ENCODE data around the gene SUPT3H.

The SUPT3H gene

GRCh38 chr6:44800171-44800783 is 577.5 kb downstream of the SUPT3H start:
- H3K4me3 ChIP-seq (ENCODE audit: low read length) = no peak overlapping the region
- peaks cover 6% of the 10 kb centered on the region for H3K4me1 ChIP-seq (ENCODE audit: control insufficient read depth, insufficient read depth, low read length)
- no peaks in the 10 kb centered on the region for H3K27me3 ChIP-seq (ENCODE audit: control insufficient read depth, insufficient read depth, low read length)
- H3K9ac ChIP-seq (ENCODE audit: low read length) = no peak overlapping the region
- H3K36me3 ChIP-seq (ENCODE audit: control insufficient read depth, insufficient read depth, low read length) = no peaks in the 10 kb centered on the region
- no peak overlapping the region for H3K27ac ChIP-seq (ENCODE audit: low read depth, low read length)

DNA sequence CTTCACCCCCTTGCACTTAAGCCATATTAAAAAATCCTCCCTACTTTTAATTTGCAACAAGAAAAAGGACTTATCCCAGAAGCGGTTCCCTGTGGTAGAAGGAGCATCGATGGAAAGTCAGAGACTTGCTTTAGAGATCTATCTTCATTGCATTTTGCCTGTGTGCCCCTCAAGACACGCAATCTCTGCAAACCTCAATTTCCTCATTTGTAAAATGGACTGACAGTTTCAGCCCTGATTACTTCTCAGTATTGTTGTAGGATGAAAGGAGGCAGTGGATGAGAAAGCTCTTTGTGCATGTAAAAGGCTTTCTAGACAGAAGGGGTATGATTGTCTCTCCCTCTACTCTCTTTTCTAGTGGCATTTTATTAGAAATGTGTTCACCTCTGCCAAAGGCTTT is 580.0 kb downstream of the SUPT3H start:
- no peaks in the 10 kb centered on the region for H3K27me3 ChIP-seq (ENCODE audit: control insufficient read depth, insufficient read depth, low read length)
- H3K4me3 ChIP-seq (ENCODE audit: low read length) = no peak overlapping the region
- H3K36me3 ChIP-seq (ENCODE audit: control insufficient read depth, insufficient read depth, low read length) = no peaks in the 10 kb centered on the region
- no peak overlapping the region for H3K9ac ChIP-seq (ENCODE audit: low read length)
- H3K4me1 ChIP-seq (ENCODE audit: control insufficient read depth, insufficient read depth, low read length) = peaks cover 6% of the 10 kb centered on the region
- no peak overlapping the region for H3K27ac ChIP-seq (ENCODE audit: low read depth, low read length)

- Histone ChIP-seq H3K36me3 (ENCODE audit: control insufficient read depth, insufficient read depth, low read length) (no peaks in the 10 kb centered on the region), H3K27me3 (ENCODE audit: control insufficient read depth, insufficient read depth, low read length) (no peaks in the 10 kb centered on the region), H3K4me1 (ENCODE audit: control insufficient read depth, insufficient read depth, low read length) (peaks cover 4% of the 10 kb centered on the region), H3K27ac (ENCODE audit: low read depth, low read length) (no peak overlapping the region), H3K4me3 (ENCODE audit: low read length) (no peak overlapping the region), H3K9ac (ENCODE audit: low read length) (no peak overlapping the region)
Observed at GRCh38 chr6:44795326-44795725, 582.4 kb downstream of the SUPT3H start.

GRCh38 chr6:44789806-44790205 is 587.9 kb downstream of the SUPT3H start:
- Histone ChIP-seq H3K9ac (ENCODE audit: low read length) (no peak overlapping the region), H3K4me1 (ENCODE audit: control insufficient read depth, insufficient read depth, low read length) (peaks cover 3% of the 10 kb centered on the region), H3K27me3 (ENCODE audit: control insufficient read depth, insufficient read depth, low read length) (no peaks in the 10 kb centered on the region), H3K27ac (ENCODE audit: low read depth, low read length) (no peak overlapping the region), H3K4me3 (ENCODE audit: low read length) (no peak overlapping the region), H3K36me3 (ENCODE audit: control insufficient read depth, insufficient read depth, low read length) (no peaks in the 10 kb centered on the region)

DNA sequence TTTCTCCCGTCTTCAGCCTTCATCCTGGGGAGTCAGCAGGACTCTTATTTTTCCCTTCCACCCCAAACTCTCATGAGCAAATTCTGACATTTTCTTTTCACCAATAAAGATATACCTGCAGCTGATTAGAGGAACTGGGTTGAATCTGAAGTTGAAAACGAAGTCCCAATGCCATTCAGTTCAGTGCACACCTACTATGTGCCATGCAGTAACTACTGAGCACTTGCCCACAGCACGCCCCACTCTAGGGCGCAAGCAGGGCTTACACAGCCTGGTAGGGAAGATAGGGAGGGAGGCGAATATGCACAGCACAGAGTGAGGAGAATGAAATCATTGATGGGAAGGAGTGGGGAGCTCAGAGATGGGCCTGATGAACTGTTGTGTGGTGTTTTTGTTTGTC is 588.7 kb downstream of the SUPT3H start:
- Histone ChIP-seq H3K9ac (ENCODE audit: low read length) (no peak overlapping the region), H3K4me3 (ENCODE audit: low read length) (no peak overlapping the region), H3K4me1 (ENCODE audit: control insufficient read depth, insufficient read depth, low read length) (peaks cover 3% of the 10 kb centered on the region), H3K36me3 (ENCODE audit: control insufficient read depth, insufficient read depth, low read length) (no peaks in the 10 kb centered on the region), H3K27ac (ENCODE audit: low read depth, low read length) (no peak overlapping the region), H3K27me3 (ENCODE audit: control insufficient read depth, insufficient read depth, low read length) (no peaks in the 10 kb centered on the region)

- H3K9ac ChIP-seq (ENCODE audit: low read length) = no peak overlapping the region
- no peaks in the 10 kb centered on the region for H3K36me3 ChIP-seq (ENCODE audit: control insufficient read depth, insufficient read depth, low read length)
- no peak overlapping the region for H3K4me3 ChIP-seq (ENCODE audit: low read length)
- no peaks in the 10 kb centered on the region for H3K27me3 ChIP-seq (ENCODE audit: control insufficient read depth, insufficient read depth, low read length)
- H3K4me1 ChIP-seq (ENCODE audit: control insufficient read depth, insufficient read depth, low read length) = peaks cover 3% of the 10 kb centered on the region
- no peak overlapping the region for H3K27ac ChIP-seq (ENCODE audit: low read depth, low read length)
Observed at GRCh38 chr6:44788387-44788981, 589.2 kb downstream of the SUPT3H start.

- H3K27me3 ChIP-seq (ENCODE audit: control insufficient read depth, insufficient read depth, low read length) = no peaks in the 10 kb centered on the region
- H3K9ac ChIP-seq (ENCODE audit: low read length) = no peak overlapping the region
- no peak overlapping the region for H3K27ac ChIP-seq (ENCODE audit: low read depth, low read length)
Observed at GRCh38 chr6:44787254-44787834, 590.4 kb downstream of the SUPT3H start.

GRCh38 chr6:44785130-44785529 is 592.6 kb downstream of the SUPT3H start:
- Histone ChIP-seq H3K36me3 (ENCODE audit: control insufficient read depth, insufficient read depth, low read length) (no peaks in the 10 kb centered on the region), H3K27ac (ENCODE audit: low read depth, low read length) (no peak overlapping the region), H3K4me1 (ENCODE audit: control insufficient read depth, insufficient read depth, low read length) (peaks cover 3% of the 10 kb centered on the region), H3K4me3 (ENCODE audit: low read length) (no peak overlapping the region), H3K27me3 (ENCODE audit: control insufficient read depth, insufficient read depth, low read length) (no peaks in the 10 kb centered on the region), H3K9ac (ENCODE audit: low read length) (no peak overlapping the region)

More at GRCh38 chr6:44787254-44787834, 590.4 kb downstream of the SUPT3H start:
- H3K36me3 ChIP-seq (ENCODE audit: control insufficient read depth, insufficient read depth, low read length) = no peaks in the 10 kb centered on the region
- no peak overlapping the region for H3K4me3 ChIP-seq (ENCODE audit: low read length)
- peaks cover 3% of the 10 kb centered on the region for H3K4me1 ChIP-seq (ENCODE audit: control insufficient read depth, insufficient read depth, low read length)

GRCh38 chr6:44784195-44784594 is 593.5 kb downstream of the SUPT3H start:
- H3K4me3 ChIP-seq (ENCODE audit: low read length) = no peak overlapping the region

DNA sequence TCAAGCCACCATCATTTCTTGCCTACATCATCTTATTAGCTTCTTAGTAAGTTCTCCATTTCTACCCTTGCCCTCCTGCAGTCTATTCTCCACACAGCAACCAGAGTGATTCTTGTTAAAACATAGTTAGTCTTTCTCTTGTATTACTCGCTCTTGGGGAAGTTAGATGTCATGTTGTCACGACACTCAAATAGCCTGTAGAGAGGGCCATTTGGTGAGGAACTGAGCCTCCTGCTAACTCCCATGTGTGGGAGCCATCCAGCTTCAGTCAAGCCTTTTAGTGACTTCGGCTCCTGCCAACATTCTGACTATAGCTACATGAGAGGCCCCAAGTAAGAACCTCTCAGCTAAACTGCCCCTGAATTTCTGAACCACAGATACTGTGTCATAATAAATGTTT is 594.8 kb downstream of the SUPT3H start:
- Histone ChIP-seq H3K9ac (ENCODE audit: low read length) (no peak overlapping the region), H3K4me3 (ENCODE audit: low read length) (no peak overlapping the region), H3K27me3 (ENCODE audit: control insufficient read depth, insufficient read depth, low read length) (no peaks in the 10 kb centered on the region), H3K27ac (ENCODE audit: low read depth, low read length) (no peak overlapping the region), H3K36me3 (ENCODE audit: control insufficient read depth, insufficient read depth, low read length) (no peaks in the 10 kb centered on the region), H3K4me1 (ENCODE audit: control insufficient read depth, insufficient read depth, low read length) (no peaks in the 10 kb centered on the region)

More at GRCh38 chr6:44784195-44784594, 593.5 kb downstream of the SUPT3H start:
- no peak overlapping the region for H3K27ac ChIP-seq (ENCODE audit: low read depth, low read length)
- no peaks in the 10 kb centered on the region for H3K36me3 ChIP-seq (ENCODE audit: control insufficient read depth, insufficient read depth, low read length)
- no peaks in the 10 kb centered on the region for H3K4me1 ChIP-seq (ENCODE audit: control insufficient read depth, insufficient read depth, low read length)
- H3K27me3 ChIP-seq (ENCODE audit: control insufficient read depth, insufficient read depth, low read length) = no peaks in the 10 kb centered on the region
- H3K9ac ChIP-seq (ENCODE audit: low read length) = no peak overlapping the region

DNA sequence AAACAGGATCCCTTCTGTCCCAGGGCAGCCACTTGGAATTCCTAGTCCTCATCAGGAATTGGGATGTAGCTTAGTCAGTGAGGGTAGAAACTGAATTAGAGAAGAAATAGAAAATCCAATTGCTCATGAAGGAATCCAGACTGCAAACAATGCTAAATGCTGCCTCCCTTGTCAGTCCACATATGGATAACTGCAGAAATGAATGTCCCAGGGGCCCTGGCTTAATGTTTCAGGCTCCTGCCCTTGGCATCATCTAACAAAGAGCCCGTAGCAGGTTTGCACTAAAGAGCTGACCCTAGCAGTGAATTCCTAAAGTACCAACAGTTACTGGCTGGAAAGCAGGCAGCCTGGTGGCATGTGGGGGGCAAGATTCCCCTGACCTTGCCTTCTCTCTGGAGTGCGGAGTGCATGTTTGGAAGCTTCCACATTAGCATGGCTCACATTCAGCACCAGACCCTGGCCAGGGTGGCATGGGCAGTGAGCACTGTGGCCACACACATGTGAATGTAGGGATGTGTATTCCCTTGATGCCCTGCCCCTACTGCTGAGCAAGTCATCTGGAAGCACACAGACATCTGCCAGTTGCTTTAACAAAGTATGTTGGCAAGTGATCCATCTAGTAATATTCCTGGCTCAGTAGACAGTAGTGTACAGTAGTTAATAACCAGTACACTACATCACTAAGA is 595.7 kb downstream of the SUPT3H start:
- Histone ChIP-seq H3K9ac (ENCODE audit: low read length) (no peak overlapping the region), H3K4me3 (ENCODE audit: low read length) (no peak overlapping the region)

DNA sequence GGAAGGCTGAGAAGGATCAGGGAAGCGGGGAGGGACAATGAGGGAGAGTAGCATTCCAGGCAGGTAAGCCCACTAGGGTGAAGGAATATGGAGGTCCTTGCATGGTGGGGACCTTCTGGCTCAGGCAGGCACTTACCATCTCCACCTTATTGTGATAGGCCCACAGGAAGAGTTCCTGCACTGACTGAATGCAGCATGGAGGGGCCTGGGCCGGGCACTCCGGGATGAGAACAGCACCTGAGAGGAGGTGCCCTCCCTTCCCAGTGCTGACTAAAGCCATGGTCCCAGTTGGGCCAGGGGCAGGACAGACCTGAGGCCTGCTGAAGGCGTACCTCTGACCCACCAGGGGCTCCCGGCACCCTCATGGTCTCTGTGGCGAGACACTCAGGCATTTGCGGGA is 597.6 kb downstream of the SUPT3H start:
- H3K27me3 ChIP-seq (ENCODE audit: control insufficient read depth, insufficient read depth, low read length) = no peaks in the 10 kb centered on the region
- no peak overlapping the region for H3K27ac ChIP-seq (ENCODE audit: low read depth, low read length)
- no peaks in the 10 kb centered on the region for H3K36me3 ChIP-seq (ENCODE audit: control insufficient read depth, insufficient read depth, low read length)
- H3K4me1 ChIP-seq (ENCODE audit: control insufficient read depth, insufficient read depth, low read length) = no peaks in the 10 kb centered on the region
- no peak overlapping the region for H3K4me3 ChIP-seq (ENCODE audit: low read length)
- no peak overlapping the region for H3K9ac ChIP-seq (ENCODE audit: low read length)

More for the DNA sequence above, 595.7 kb downstream of the SUPT3H start:
- no peaks in the 10 kb centered on the region for H3K36me3 ChIP-seq (ENCODE audit: control insufficient read depth, insufficient read depth, low read length)
- H3K27me3 ChIP-seq (ENCODE audit: control insufficient read depth, insufficient read depth, low read length) = no peaks in the 10 kb centered on the region
- H3K27ac ChIP-seq (ENCODE audit: low read depth, low read length) = no peak overlapping the region
- no peaks in the 10 kb centered on the region for H3K4me1 ChIP-seq (ENCODE audit: control insufficient read depth, insufficient read depth, low read length)

Measured in rectal smooth muscle tissue (tissue), 1 donor.